SK-N-SH (cell line): ENCODE results near the gene COBL.

ENCODE experiments used
- GABPA ChIP-seq: IDR thresholded peaks from 2 replicates; pipeline ENCODE4 v1.4.0; 2012; ENCODE audit warnings: low read depth, mild to moderate bottlenecking
- GATA2 ChIP-seq: sonication (generic); formaldehyde crosslinking; IDR thresholded peaks from 2 replicates; pipeline ENCODE4 v1.5.0; 2020; ENCODE audit warnings: mild to moderate bottlenecking, missing genetic modification reagents
- MAX ChIP-seq: IDR thresholded peaks from 2 replicates; pipeline ENCODE4 v1.4.0; 2012; ENCODE audit warnings: low read depth
- POLR2AphosphoS5 ChIP-seq: IDR thresholded peaks from 2 replicates; pipeline ENCODE4 v1.6.1; 2012; ENCODE audit warnings: low read depth, low read length
- RAD21 ChIP-seq: IDR thresholded peaks from 2 replicates; pipeline ENCODE4 v1.6.1; 2012; ENCODE audit warnings: mild to moderate bottlenecking, low read length
- REST ChIP-seq: IDR thresholded peaks from 2 replicates; pipeline ENCODE4 v1.6.1; 2012; ENCODE audit warnings: mild to moderate bottlenecking, low read depth, low read length, moderate library complexity
- TAF1 ChIP-seq: IDR thresholded peaks from 2 replicates; pipeline ENCODE4 v1.6.1; 2012; ENCODE audit warnings: low read depth, mild to moderate bottlenecking, low read length, moderate library complexity, borderline replicate concordance
- TCF12 ChIP-seq: IDR thresholded peaks from 2 replicates; pipeline ENCODE4 v1.4.0; 2012
- USF2 ChIP-seq: fragments of 150-350 bp; IDR thresholded peaks from 2 replicates; pipeline ENCODE4 v1.6.1; 2017; ENCODE audit warnings: antibody characterized with exemption, low read length, low read depth, borderline replicate concordance
- YY1 ChIP-seq: IDR thresholded peaks from 2 replicates; pipeline ENCODE4 v1.4.0; 2012; ENCODE audit warnings: low read depth, mild to moderate bottlenecking
- ZBTB33 ChIP-seq: IDR thresholded peaks from 2 replicates; pipeline ENCODE4 v1.4.0; 2012; ENCODE audit warnings: low read depth, borderline replicate concordance
- TF ChIP-seq, protein P1 (sequence below): fragments of 200-600 bp; sonication (generic); IDR thresholded peaks from 2 replicates; pipeline ENCODE4 v1.6.1; 2017; ENCODE audit warnings: antibody characterized with exemption, mild to moderate bottlenecking, moderate library complexity
- TF ChIP-seq, protein P2 (sequence below): IDR thresholded peaks from 2 replicates; pipeline ENCODE4 v1.4.0; 2012; ENCODE audit warnings: low read depth, borderline replicate concordance

GRCh38 chr7:51066405-51066882, 250.2 kb downstream of the COBL start:
- TF ChIP-seq, protein P1, sequence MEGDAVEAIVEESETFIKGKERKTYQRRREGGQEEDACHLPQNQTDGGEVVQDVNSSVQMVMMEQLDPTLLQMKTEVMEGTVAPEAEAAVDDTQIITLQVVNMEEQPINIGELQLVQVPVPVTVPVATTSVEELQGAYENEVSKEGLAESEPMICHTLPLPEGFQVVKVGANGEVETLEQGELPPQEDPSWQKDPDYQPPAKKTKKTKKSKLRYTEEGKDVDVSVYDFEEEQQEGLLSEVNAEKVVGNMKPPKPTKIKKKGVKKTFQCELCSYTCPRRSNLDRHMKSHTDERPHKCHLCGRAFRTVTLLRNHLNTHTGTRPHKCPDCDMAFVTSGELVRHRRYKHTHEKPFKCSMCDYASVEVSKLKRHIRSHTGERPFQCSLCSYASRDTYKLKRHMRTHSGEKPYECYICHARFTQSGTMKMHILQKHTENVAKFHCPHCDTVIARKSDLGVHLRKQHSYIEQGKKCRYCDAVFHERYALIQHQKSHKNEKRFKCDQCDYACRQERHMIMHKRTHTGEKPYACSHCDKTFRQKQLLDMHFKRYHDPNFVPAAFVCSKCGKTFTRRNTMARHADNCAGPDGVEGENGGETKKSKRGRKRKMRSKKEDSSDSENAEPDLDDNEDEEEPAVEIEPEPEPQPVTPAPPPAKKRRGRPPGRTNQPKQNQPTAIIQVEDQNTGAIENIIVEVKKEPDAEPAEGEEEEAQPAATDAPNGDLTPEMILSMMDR: no peak
- TF ChIP-seq MAX (no peak), USF2 (no peak), TAF1 (no peak), REST (no peak), GABPA (no peak), GATA2 (CRISPR knock-in tag) (no peak), TCF12 (no peak), YY1 (no peak), POLR2AphosphoS5 (no peak), RAD21 (no peak), ZBTB33 (no peak)
- TF ChIP-seq, protein P2, sequence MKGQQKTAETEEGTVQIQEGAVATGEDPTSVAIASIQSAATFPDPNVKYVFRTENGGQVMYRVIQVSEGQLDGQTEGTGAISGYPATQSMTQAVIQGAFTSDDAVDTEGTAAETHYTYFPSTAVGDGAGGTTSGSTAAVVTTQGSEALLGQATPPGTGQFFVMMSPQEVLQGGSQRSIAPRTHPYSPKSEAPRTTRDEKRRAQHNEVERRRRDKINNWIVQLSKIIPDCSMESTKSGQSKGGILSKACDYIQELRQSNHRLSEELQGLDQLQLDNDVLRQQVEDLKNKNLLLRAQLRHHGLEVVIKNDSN: no peak
